Activated CD4-positive, CD25-positive, alpha-beta regulatory T cell treated with anti-CD3 and anti-CD28 coated beads, Interleukin-2, amount 50 U/mL, for 16 hours (primary cell): ENCODE results near the gene CHMP4A.
A peak's percentile ranks its signal among the peaks of the same experiment; 100 is the strongest.
"Not testable (repeated sequence)": the region's sequence is repeated elsewhere in the genome, so short reads cannot be mapped to it uniquely, and the experiment has no call there.

Experiments
- DNase-seq: peaks from one replicate; pipeline ENCODE4 v3.0.0-alpha.2; 2020; ENCODE audit warnings: low read depth, low spot score

The CHMP4A gene

GRCh38 chr14:24247422-24247821 lies 34.1 kb upstream of the CHMP4A start:
- DNase-seq, result no peak

DNA sequence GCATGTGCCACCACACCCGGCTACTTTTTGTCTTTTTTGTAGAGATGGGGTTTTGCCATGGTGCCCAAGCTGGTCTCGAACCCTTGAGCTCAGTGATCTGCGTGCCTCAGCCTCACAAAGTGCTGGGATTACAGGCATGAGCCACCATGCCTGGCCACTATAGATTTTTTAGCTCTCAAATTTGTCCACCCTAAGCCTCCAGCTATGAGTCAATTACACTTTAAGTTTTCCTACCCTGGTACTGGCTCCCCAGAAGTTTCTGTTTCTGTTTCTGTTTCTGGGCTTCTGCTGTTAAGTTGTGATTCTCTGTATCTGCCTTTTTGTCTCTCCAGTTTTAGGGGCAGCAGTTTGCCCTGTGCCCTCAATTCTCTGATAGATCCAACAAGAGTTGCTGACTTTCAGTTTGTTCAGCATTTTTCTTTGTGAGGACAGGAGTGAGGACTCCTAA lies 33.5 kb upstream of the CHMP4A start:
- DNase-seq, result no peak

DNA sequence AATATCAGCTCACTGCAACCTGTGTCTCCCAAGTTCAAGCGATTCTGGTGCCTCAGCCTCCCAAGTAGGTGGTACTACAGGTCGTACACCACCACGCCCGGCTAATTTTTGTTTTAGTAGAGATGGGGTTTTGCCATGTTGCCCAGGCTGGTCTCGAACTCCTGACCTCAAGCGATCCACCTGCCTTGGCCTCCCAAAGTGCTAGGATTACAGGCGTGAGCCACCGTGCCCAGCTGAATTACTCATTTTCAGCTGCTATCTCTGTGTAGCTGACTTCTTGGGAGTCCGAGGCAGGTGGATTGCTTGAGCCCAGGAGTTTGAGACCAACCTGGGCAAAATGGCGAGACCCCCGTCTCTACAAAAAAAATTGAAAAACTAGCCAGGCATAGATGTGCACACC lies 32.1 kb upstream of the CHMP4A start:
- not testable (repeated sequence) for DNase-seq

DNA sequence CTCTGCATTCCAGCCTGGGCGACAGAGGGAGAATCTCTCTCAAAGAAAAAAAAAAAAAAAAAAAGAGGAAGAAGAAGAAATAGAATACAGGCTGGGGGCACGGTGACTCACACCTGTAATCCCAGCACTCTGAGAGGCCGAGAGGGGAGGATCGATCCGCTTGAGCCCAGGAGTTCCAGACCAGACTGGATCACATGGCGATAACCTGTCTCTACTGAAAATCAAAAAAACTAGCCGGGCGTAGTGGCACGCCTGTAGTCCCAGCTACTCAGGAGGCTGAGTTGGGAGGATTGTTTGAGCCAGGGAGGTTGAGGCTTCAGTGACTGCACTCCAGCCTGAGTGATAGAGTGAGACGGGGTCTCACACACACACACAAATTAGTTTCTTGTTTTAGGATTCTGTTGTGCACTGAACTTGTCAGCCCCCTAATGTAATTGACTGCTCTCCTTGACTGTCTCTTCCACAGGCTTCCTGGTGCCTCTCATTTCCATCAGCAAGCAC lies 30.1 kb upstream of the CHMP4A start:
- DNase-seq, result no peak

DNA sequence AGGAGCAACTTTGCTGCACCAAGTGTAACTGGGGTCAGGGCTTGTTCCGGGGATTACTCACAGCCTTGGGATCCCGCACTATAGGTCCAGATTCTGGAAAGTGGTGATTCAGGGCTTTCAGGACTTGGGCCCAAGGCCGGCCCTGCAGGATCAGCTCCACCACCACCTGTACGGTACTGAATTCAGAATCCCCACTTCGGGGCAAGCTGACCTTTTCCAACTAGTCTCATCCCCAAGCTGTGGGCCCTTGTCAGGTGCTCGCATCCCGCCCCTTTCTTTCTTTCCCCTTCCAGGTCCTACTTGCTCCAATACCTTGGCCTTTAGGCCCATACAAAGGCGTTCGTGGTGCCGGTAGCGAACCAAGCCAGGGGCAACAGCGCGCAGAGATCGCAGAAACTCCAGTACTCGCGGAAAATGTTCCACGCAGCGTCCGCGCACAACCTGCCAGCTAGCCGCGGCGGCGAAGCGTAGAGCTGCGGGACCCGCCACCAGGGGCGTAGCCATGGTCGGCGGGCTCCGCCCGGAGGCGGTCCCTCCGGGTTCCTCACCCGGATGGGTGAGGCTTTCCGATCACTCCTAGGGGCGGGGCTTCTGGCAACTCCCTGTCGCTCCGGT lies 28.6 kb upstream of the CHMP4A start:
- DNase-seq, result peak; percentile 85

- DNase-seq, result no peak
These were observed 27.0 kb upstream of the CHMP4A start for GRCh38 chr14:24240110-24240918.

DNA sequence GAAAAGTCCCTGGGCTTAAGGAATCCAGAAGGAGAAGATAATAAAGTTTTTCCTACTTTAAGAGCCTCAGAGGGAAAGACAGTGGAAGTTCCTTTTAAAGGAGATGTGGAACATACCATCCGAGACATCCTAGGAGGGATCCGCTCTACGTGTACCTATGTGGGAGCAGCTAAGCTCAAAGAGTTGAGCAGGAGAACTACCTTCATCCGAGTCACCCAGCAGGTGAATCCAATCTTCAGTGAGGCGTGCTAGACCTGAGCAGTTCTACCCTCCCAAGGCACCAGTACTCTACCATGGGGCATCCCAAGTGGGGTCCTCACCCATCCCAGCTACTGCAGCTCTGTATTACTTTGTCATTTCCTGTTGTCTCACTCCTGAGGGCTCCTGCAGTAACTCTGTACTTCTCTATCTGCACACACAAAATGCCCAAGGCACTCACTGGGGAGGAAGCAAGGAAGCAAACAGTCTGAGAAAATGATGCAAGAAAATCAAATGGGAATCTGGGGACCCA lies 25.3 kb upstream of the CHMP4A start:
- DNase-seq, result no peak

DNA sequence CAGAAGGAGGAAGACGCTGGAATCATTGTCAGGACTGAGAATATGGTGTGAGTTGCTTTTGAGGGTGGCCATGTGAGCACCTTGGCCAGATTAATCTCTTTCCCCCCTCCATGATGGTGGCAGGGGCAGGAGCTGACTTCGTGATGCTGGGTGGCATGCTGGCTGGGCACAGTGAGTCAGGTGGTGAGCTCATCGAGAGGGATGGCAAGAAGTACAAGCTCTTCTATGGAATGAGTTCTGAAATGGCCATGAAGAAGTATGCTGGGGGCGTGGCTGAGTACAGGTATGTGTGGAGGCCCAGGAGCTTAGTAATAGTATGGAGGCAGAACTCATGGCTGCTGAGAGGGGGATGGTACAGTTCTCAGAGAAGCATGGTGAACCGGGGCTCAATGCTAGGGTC lies 24.8 kb upstream of the CHMP4A start:
- DNase-seq, result no peak

DNA sequence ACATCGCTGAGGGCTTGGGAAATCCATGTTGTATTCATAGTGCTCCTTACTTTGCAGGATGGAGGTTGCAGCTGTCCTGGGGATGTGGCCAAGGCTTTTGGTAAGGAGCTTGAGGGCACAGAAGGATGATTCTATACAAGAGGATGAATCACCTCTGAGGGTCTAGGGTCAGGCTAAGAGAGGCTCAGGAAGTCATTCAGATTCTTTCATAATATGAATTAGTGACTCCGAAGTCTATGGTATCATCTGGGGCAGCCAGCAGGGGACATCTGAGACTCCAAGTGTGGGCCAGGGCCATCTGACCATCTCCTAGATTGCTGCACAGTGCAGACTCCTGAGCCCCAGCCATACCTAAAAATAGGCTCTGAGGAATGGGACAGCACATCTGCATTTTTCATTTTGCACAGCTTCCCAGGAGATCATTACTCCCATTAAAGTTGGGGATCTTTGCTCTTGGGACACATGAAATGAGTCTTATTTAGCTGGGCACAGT lies 24.2 kb upstream of the CHMP4A start:
- no peak for DNase-seq

GRCh38 chr14:24236689-24237462 lies 23.6 kb upstream of the CHMP4A start:
- no peak for DNase-seq

DNA sequence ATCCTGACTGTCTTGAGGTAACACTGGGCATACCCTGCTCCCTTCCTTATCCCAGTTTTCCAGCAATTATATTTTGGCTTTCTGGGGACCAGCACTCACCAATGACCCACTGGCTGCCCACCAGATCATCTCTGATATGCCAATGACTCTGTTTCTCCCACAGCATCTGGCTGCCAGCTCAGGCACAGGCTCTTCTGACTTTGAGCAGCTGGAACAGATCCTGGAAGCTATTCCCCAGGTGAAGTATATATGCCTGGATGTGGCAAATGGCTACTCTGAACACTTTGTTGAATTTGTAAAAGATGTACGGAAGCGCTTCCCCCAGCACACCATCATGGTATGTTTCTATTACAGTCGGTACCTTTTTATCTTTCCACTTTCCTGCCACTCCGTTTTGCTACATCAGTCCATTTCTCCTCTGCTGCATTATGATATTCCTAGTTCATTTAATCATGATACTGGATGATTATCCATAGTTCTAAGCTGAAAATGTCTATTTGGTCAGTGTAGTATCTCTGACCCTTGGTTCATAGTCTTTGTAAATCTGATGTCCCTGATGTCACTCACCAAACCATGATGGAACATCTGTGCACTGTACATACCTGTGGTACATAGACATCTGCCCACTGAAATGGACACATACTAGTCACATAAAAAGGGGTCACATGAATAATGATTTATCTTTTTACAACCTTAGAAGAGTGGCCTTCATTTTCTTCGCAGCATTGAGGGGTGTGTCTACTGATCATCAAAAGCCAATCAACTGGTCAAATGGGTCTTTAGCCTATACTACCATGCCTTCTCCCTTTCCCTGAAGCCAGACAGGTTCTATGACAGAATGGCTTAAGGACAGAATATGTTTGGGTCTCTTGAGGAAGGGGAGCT lies 22.8 kb upstream of the CHMP4A start:
- DNase-seq, result no peak

DNA sequence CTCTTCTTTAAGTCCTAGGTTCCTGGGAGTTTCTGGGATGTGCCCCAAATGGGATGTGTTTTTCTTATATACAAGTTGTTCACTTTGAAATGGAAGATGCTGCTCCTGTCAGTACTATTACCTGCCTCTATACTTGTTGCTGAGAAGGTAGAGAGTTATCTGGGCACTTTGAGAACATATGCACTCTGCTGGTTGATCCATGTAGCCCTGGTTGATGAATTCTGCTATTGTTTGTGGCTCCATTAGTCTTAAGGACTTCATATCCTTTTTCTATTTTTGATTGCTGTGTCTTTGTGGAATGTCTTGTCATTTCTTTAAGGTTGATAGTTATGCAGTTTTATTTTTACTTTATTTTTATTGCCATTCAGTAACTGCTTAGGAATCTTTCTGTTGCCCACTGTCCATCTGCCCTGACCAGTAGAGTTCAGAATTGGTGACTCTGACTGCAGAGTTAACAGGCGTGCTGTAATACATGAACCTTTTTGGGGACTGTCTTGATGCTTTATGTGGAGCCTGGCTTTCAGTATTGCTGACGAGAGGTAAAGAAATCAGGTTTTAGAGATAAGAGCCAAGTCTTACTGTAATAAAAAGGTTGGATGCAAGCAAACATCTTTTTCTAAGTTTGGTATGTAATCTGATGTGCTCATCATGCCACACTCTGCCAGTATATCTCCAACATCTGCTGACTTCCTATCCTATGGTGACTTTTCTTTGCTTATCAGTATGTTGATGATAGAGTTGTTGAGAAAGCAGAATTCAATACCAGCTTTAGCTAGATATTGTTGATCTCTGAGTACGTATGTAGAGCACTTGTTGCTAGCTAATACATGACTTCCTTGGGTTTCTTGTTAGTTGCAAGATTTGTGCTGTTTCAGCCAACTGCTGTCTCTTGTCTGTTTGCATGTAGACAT lies 21.1 kb upstream of the CHMP4A start:
- no peak for DNase-seq

GRCh38 chr14:24233538-24233866 lies 20.2 kb upstream of the CHMP4A start:
- DNase-seq, result no peak

DNA sequence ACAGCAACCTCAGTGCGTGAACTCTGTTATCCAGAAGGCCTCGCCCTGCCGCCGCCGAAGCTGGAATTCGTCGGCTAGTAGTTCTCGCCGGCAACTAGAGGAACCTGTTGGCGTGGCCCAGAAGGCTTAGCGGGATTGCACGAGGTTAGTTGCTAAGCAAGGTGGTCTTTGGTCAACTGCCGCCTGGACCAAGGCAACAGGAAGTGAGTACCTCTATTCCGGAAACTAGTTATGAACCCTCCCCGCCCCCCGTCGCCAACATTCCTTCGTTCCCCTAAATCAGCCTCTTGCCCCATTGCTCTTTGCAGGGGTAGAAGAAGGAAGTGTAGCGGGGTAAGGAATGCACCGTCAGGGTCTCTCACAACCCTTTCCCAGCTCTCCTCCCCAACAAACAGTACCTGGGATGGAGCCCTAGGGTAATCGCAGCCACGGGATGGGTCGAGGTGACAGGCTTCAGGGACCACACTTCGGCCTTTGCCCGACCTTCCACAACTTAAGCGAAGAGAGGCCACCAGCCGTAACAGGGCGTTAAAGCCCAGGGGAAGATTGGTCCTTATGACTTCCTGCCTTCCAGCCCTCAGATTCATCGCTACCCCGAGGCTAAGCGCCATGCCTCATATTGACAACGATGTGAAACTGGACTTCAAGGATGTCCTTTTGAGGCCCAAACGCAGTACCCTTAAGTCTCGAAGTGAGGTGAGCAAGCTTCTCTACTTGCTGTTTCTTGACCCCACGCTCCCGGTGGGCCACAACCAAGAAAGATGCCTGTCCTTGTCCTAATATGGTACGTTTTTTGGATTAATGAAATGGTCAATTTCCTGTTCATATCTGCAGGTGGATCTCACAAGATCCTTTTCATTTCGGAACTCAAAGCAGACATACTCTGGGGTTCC lies 19.6 kb upstream of the CHMP4A start, which contains the start of gene GMPR2:
Gene GMPR2 (plus strand): TSS at position 285 of the 893 bp plus-strand sequence. CDS start 325 bp downstream, at position 610.
- no peak for DNase-seq

GRCh38 chr14:24232121-24232644 lies 18.9 kb upstream of the CHMP4A start, which contains the start of gene NEDD8:
Gene NEDD8 (minus strand): TSS chr14:24232367. CDS start chr14:24232267, 100 bp downstream.
- DNase-seq, result peak; percentile 80

- DNase-seq, result no peak
These were observed 18.2 kb upstream of the CHMP4A start for GRCh38 chr14:24231263-24232120.

DNA sequence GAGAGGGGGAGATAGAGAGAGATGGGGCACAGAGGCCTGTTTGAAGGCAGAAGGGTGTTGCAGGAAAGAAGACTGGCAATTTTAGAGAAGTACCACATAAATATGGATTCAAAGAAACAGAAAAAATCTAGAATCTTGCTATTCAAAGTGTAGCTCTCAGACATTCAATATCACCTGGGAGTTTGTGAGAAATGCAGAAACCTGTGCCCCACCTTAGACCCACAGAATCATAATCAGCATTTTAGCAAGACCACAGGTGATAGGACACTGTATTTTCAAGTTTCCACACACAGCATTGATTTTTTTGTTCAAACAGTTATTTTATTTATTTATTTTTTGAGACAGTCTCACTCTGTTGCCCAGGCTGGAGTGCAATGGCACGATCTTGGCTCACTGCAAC lies 15.6 kb upstream of the CHMP4A start:
- no peak for DNase-seq
